ENCODE measurements around the gene GDAP1L1.
"Not testable (repeated sequence)": the region's sequence is repeated elsewhere in the genome, so short reads cannot be mapped to it uniquely, and the experiment has no call there.

Gene GDAP1L1

DNA sequence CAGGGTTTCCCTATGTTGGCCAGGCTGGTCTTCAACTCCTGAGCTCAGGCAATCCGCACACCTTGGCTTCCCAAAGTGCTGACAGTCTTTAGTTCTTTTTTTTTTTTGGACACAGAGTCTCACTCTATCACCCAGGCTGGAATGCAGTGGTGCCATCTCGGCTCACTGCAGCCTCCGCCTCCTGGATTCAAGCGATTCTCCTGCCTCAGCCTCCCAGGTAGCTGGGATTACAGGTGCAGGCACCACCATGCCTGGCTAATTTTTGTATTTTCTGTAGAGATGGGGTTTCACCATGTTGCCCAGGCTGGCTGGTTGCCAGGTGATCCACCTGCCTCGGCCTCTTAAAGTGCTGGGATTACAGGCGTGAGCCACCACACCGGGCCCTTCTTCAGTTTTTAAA, 80.6 kb downstream of the GDAP1L1 start:
- DNase-seq (ENCODE audit: low read depth, low spot score); H3K4me3 ChIP-seq (ENCODE audit: low read length): not testable (repeated sequence)

GRCh38 chr20:44328428-44328827, 81.3 kb downstream of the GDAP1L1 start:
- H3K4me3 ChIP-seq (ENCODE audit: low read length) = no peak overlapping the region
- no peak for DNase-seq (ENCODE audit: low read depth, low spot score)
